GM19023 (cell line): ENCODE results near the gene COMP.

ENCODE experiments used
- ATAC-seq: cut with Tn5 transposase; IDR thresholded peaks from one replicate; pipeline ENCODE4 v1.9.1; 2021; ENCODE audit warnings: mild to moderate bottlenecking, moderate library complexity; ENCODE audit not compliant: unreplicated experiment

The COMP gene

DNA sequence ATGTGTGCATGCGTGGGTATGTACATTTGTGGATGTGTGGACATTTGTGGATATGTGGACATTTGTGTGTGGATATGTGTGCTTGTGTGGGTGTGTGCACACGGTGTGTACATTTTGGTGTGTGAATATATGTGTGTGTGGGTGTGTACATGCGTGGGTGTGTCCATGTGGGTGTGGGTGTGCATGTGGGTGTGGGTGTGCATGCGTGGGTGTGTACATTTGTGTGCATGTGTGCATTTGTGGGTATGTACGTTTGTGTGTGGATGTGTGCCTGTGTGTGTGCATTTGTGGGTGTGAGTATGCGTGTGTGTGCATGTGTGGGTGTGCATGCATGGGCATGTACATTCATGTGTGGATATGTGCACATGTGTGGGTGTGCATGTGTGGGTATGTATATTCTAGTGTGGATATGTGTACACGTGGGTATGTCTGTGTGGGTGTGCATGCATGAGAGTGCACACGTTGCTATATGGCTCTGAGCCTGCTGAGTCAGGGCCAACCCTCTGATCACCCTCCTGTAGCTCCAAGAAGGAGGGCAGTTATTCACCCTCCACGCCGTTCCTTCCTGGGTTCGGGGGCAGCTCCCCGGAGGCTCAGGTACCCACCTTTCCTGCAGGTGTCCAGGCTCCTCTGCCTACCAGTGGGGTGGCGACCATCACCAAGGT, 20.3 kb downstream of the COMP start:
- ATAC-seq = no peak

DNA sequence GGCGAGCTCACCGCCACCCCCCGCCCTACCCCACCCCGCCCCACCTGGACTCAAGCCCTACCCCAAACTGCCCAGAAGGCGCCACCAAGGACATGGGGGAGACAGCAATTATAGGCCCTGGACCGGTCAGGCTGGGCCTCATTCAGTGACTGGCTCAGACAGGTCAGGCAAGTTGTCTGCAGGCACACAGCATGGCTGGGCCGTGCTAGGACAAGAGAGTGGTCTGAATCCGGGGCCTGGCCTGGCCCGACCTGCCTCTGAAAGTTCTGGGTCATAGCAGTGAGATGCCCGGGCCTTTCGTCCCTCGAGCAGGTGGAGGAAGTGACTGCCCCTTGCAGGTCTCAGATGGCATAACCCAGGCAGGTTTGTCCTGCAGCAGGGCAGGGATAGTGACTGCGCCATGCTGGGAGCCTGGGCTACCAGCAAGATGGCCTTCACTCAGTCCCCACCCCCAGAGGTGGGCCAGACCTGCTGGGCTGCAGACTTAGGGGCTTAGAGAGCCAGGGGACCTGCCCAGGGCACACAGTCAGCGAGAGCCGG, 21.0 kb downstream of the COMP start:
- ATAC-seq = no peak

DNA sequence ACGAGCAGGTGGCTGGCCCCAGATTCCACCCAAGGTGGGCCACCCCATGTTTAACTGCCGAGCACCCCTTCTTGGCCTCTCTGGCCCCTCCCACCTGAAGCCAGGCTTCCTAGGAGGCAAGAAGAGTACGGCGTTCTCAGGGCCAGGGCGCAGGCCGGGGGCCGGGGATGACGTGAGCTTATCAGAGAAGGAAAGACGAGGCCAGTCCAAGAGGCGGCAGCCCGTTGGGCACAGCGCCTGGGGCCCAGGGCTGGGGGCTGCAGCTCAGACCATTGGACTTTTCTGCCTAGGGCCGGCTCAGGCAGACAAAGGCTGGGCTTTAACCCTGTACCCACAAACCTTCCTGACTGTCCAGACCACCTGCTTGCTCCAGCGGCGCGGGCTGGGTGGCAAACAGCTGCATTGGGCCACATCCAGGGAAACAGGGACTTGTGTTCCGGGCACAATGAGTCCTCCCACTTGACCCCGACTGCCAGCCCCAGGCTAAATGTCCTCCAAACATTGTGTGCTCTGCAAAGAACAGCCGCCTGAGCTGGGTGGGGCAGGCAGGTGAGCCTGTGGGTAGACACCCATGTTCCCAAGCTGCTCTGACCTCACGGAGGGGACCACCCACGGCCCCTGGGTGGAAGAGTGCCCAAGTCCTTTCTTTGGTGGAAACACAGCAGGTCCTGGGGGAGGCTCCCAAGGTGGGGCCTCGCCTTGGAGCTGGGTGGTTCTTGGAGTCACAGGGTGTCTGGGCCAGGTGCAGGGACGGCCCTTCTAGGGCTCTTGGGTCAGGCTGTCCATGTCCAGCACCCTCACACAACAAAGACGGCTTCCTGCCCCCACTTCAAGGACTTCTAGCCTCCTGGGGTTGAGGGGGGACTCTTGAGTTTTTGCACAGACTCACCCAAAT, 21.9 kb downstream of the COMP start:
- ATAC-seq = no peak

DNA sequence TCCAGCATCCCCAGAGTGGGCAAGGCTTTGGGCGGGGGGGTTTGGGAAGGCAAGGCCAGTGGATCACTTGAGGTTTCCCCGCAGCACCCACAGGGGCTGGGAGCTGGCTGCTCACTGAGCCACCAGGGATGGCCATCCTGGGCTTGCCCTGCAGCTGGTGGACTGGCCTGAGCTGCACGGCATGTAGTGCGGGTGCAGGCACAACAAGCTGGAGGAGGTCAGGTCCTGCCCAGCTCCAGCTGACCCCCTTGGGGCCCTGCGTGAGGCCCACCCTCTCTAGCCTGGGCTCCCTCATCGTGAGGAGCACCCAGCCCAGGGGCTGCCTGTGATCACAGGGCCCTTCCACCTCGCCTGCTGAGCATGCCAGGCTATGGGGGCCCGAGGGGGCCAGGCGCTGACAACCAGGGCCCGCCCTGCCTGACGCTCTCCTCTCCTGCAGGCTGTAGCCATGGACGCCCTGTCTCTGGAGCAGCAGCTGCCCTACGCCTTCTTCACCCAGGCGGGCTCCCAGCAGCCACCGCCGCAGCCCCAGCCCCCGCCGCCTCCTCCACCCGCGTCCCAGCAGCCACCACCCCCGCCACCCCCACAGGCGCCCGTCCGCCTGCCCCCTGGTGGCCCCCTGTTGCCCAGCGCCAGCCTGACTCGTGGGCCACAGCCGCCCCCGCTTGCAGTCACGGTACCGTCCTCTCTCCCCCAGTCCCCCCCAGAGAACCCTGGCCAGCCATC, 22.9 kb downstream of the COMP start:
- ATAC-seq = no peak

DNA sequence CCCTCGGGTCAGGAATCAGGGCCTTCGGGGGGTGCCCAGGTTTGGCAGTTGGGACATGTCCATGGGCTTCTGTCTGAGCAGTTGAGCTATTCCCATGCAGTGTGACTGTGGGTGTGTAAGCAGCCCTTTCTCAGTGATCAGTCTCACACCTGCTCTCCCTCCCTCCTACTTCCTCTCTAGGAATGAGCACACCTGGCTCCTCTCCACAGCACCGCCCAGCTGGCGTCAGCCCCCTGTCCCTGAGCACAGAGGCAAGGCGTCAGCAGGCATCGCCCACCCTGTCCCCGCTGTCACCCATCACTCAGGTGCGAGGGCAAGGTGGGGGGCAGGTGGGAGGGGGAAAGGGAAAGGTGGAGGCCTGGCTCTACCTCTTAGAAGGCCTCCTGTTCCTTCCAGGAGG, 25.9 kb downstream of the COMP start:
- ATAC-seq = no peak

DNA sequence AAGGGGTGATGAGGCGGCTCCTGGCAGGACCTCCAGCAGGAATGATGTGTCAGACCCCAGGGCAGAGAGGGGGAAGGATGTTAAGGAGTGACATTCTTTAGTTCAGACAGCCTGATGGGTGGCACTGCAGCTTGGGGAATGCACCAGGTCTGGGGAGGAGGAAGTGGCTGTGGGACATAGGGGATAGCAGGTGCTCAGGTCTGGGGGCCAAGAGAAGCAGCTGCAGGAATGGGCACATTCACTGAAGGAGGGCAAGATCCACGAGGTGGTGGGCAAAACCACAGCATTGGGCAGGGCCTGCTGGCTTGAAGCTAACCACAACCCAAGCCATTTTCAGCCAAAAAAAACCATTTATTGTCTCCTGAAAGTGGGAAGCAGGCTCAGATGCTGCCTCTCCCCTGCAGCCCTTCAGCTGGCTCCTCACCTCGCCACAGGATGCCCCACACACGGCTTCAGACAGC, 26.5 kb downstream of the COMP start:
- ATAC-seq = no peak

DNA sequence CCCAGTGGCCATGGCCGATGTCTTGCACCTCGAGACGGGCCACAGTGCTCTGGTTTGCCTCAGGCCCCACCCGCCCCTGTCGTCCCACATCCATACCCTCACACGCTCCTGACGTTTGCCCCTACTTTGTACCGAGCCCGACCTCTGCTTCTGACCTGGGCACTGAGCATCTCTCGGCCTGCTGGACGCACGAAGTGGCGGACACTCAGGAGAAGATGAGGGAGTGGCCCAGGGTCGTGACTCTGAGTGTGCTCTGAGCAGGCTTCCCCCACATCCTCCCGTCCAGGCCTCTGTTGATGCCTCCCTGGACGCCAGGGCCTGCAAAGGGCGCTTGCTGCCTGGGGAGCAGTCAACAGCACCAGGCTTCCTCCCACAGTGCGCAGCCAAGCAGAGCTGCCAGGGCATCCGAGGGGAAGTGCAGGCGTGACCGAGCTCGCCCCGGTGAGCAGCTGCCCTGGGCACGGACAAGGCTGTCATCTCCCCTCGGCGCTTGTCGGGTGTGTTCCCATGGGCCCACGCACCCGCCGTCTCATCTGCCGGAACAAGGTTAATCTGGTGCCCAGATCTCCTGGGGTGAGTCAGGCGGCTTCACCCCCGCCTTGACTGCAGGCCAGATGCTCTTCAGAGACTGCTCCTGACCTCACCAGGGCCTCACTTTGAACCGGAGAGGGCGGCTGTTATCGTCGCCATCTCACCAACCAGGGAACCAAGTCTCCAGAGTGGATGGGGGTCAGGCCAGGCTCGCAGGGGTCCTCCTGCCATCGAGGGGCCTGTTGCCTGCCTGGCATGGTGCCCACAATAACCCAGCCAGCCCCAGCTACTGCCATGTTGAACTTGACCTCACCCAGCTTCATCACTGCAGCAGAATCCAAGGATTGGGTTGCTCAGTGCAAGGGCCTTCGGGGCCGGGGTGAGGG, 27.2 kb downstream of the COMP start:
- no peak for ATAC-seq

DNA sequence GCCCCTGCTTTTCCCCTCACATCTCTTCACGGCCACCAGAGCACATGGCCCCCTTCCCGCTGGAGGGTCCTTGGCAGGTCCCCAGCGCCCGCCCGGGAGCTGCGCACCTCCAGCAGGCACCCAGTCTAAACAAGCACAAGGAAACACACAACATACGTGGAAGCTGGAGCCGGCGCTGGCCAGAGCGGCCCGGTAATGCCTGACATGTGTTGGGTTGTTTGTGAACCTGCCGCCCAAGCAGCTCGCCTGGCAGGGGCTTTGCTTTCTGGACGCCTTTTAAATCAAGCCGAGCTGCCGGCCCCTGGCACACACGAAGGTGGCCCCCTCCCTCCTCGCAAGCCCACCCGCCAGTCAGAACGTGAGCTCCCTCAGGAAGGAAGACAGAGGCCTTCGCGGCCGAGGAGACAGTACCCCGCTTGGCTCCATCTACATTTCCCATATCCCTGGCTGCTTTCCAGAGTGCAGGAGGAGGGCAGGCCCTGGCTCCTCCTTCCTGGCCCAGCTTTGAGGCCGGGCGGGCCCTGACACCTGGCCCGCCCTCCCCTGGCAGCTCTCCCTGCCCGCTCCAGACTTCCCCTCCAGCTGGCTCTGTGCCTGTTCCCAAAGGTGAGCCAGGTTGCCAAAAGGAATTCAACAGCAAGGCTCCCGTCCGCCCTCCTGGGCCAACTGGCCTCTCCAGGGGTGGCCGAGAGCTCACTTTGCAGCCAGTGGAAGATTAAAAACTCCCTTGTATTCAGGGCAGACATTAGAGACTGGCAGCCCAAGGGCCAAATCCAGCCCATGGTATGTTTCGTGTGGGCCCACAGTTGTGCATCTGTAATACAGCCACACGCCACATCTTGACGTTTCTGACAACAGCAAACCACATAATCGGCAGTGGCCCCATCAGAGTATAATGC, 28.7 kb downstream of the COMP start:
- ATAC-seq = no peak

DNA sequence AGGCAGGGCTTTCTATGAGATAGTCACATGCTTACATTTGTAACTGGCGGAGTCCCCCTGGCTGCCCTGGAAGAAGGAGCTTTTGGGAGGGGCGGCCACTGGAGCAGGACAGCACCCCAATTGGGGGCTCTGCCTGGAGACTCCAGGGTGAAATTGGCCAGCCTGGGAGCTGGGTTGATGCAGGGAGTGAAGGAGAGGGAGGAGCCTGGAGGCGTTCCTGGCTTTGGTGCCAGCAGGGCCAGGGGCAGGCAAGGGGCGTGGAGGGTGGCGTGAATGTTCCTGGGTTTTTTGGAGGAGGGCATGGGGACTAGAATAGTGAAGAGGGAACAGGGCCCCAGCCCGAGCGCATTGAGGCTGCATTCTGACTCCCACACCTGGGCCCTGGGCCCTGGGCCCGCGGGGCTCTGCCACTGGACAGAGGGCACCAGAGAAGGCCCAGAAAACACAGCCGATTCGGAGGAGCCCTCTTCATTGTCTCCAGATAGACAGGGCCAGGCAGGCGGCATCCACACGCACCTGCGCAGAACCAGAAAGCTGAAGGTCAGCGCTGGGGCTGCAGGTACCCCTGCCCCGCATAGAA, 29.5 kb downstream of the COMP start:
- no peak for ATAC-seq

DNA sequence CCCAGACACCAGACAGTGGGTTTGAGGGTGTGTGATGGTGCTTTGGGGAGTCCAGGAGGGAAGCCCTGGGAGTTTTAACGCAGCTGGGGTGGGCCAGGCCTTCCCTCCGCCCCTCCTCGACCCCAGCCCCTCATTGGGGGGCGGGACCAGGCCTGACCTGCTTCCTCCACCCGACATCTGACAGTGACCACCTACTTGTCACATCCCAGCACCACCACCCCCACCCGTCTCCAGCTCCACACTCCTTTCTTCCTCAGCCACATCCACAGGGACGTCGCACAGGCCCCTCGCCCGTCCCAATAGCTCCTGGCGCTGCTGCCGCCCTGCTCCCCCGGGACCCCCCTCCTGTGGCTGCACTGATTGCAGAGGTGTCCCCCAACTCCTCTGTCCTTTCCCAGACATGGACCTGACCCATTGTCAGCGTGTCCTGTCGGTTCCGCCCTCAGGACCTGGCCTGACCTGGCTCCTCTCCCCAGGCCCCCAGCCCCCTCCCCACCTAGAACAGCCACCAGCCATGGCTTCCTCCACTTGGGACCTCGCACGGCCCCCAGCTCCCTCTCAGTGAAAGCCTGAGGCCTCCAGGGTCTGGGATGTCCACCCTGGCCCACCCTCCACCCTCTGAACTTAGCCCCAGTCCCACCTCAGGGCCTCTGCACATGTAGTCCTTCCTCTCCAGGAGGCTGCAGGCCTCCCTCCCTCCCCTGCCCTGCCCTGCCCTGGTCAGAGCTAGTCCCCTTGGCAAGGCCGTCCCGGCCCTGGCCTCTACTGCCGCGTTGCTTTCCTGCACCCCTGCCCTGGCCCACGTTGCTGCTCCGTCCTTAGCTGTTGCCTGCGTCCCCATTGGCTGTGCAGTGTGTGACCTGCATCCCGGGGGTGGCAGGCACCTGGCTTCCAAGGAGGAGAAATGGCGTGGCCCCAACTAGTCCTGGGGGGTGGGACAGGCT, 30.4 kb downstream of the COMP start:
- ATAC-seq = no peak

DNA sequence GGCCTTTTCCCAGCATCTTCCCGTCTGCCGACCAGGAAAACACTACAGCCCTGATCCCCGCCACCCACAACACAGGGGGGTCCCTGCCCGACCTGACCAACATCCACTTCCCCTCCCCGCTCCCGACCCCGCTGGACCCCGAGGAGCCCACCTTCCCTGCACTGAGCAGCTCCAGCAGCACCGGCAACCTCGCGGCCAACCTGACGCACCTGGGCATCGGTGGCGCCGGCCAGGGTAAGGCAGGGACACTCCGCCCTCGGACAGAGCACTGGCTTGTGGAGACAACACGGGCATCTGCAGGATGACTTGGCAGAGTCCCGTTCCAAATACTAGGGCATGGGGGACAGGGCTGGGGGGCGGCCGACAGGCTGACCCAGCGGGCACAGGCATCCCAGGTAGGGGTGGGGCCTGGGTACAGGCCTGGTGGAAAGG, 31.1 kb downstream of the COMP start:
- ATAC-seq = no peak

DNA sequence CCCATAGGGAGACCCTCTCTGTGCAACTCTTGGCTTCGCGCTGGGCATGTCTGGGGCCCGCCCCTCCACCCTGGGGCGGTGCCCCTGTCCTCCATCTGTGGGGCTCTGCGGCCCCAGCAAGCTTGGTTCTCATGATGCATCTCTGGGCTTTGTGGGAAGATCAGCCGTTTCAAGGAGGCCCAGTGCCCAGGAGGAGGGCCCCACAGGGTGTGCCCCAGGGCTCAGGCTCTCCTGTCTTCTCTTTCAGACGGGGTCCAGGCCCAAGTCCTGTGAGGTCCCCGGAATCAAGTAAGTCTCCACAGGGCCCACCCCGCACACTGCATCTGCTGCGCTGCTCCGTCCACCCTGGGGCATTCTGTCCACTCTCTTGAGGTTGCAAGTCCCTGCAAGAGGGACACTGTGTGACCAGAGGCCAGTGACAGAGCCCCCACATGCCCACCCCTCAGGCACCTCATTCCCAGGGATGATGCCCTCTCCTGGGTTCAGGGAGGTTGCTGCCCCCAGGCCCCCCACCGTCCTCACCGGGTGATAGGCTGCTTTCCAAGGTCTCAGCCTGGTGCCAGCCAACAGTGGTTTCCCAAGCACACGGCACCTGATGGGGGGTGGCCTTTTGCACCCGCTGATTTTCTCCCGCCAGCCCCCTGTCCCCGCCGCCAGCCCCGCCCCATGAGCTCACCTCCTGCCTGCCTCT, 31.7 kb downstream of the COMP start:
- ATAC-seq = no peak

DNA sequence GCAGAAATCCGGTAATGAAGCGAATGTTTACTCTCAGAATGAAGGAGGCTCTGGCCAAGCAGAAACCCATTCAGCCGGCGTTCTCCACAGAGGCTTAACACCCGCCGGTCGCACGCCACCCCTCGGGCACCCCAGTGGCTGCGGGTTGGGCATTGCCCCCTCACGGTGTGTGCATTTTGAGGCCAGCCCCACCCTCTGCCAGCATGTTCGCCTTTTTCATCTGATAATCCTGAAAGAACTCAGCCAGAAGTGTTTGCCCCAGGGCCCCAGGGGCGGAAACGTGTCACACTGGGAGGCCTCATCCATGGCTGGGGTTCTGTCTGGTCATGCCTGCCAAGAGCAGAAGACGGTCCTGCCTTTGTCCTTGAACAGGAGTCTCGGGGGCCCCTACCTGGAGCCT, 34.2 kb downstream of the COMP start:
- ATAC-seq = no peak

DNA sequence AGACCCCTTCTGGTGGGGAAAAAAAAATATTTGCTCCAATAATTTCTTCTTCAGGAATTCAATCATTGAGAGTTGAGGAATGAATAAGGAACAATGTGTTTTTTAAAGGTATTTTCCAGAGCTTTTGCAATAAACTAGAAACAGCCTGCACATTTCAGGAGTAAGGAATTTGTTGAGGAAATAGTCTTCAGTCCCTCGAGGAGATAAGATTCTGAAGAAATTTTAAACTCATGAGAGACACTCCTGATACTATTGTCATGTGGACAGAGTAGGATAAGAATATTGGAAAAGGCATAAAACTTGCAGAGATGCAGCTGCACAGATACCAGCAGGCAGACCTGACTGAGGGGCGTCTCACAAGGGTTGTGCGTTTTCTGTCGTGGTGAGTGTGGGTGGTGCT, 36.6 kb downstream of the COMP start:
- no peak for ATAC-seq

DNA sequence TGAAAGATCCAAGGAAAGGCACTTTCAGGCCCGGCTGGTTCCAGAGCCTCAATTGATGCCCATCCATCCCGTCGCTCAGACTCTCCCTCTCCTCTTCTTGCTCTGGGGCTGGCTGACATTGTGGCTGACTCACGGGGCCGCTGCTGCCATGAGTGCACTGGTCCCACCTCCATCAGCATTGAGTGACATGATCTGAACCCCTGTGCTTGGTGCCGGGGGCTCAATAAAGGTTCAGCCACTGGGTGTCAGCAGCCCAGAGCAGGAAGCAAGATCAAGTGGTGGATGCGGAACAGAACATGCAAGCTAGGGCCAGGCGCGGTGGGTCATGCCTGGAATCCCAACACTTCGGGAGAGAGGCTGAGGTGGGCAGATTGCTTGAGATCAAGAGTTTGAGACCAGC, 39.5 kb downstream of the COMP start:
- ATAC-seq = no peak

DNA sequence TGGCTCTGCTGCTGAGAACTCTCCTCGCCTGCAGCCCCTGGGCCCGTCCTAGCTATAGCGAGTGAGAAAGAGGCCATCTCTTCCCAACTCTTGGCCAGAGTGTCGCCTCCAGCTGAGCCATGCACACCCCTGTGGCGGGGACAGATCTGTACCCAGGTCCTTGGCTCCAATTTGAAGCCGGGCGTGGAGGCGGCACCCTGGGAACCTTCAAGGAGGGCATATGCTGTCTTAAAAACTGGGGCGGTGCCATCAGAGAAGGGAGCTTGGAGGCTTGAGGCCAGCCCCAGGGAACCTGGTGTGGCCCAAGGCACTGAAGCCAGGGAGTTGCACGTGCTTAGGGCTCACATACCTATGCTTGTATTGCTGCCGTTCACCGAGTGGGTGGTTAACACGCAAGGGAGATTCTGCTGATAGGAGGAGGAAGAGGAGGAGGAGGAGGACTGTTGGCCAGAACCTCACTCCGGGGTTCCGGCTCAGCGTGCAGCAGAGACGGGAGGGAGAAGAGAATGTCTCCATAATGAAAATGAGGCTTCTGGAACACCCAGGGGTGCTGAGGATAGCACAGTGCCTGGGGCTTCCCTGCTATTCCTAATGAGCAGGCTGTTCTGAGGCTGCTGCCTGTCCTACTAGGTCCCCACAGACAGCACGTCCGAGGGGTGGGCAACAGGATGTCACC, 40.7 kb downstream of the COMP start:
- ATAC-seq = no peak
